CD4-positive, alpha-beta T cell treated with Interleukin-17A for 1 hour (primary cell): Measurements from ENCODE around the gene GNL1.
"Not testable (repeated sequence)": the region's sequence is repeated elsewhere in the genome, so short reads cannot be mapped to it uniquely, and the experiment has no call there.

Experiments
- DNase-seq: peaks from one replicate; pipeline ENCODE4 v3.0.0-alpha.2; 2020

Gene GNL1

GRCh38 chr6:30565772-30566171, 9.5 kb upstream of the GNL1 start:
- no peak for DNase-seq

DNA sequence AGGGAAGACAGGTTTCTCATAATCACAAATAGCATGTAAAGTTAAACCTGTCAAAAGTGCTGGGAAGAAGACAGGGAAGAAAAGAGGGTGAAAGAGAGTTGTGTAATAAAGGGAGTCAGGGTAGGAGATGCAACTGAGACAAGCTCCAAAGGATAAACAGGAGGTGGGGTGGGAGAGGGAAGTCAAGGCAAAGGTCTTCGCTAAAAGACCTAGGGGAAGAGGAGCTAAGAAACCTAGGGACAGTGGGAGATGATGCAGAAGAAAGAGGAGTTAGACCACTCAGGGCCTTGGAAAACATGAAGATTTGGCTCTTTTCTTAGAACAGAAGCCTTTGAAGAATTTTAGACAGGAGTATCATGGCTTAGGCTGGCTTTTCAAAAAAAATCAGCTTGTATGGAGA, 7.8 kb upstream of the GNL1 start:
- DNase-seq = no peak

DNA sequence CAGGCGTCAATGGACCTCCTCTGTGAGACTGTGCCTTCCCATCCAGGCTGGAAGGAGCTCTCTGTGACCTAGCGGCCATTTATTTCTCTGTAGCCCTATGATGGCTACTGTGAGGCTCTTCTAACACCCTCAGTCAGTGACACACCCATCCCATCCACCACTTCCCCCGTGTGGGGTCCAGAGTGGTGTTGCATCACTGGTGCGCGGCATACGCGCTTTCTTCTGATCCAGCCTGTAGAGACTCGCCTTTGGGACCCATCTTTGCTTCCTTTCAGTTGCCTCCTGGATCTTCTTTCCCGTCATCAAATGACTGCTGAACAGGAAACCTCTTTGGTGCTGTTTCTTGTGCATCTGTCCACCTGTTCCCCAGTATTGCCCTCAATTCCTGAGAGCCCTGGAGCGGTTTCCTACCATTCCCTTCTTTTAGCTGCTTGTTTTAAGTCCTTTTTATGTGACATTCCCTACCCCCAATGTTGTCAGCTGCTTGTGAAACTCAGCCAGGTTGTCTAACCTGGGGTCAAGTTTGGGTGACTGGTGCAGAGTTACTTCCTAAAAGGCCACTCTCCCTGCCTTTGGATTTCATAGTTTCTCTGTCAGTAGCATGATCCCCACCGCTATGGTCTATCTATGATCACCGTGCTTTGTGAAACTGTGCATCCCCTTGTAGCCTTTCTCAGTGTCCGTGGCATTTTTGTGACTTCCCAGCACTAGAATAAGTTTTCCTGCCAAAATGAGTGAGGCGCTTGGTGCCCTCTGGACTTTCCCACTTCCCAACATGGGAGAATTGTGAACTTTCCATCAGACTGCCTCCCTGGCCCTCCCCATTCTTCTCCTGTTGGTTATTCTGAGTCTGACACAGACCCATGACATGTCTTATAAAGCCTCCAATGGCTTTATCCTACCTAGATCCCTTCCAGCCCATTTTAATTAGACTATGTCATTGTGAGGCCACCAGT, 6.5 kb upstream of the GNL1 start:
- DNase-seq = no peak

- no peak for DNase-seq
Observed at GRCh38 chr6:30560930-30561329, 4.6 kb upstream of the GNL1 start.

DNA sequence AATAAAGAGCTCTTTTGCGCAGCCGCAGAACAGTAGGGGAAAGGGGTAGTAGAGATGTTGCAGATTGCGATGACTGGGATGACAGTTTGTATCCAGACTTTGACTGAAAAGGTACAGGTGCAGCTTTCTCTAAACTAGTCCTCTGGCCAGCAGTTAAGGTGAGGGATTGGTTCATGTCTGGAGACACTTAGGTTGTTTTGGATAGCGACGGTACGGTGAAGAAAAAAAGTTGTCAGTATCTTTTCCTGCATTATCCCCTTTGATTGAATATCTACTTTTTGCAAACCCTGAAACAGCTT, 1.3 kb upstream of the GNL1 start:
- peak; percentile 73 for DNase-seq

DNA sequence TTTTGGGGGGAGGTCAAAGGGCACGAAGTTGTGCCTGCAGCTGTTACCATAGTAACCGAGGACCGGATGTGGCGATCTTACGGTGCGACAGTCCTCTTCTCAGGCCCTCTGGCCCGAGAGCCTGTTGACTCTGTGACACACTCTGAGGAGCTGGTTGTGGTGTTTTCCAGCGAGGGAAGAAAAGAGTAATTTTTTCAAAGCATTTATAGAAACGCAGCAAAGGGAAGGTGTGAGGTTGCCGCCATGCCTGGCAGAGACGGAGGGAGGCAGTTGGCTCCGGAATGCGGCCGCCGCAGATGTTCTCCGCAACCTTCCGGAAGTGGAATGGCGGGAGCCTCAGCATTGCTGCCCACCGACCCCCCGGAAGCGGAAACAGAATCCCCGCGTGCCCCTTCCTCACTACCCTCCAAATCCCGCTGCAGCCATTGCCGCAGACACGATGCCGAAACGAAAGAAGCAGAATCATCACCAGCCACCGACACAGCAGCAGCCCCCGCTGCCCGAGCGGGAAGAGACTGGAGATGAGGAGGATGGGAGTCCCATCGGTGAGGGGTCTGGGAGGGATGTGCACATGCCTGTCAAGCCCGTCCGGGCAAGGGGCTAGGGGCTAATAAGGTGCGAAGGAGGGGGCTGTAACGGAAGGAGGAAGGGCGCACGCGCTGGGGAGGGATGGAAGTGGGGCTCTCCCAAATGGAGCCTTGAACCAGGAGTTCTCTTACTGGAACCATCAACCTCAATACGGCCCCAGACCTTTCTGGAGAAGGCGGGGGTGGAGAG, 805 bp upstream of the GNL1 start, which contains the start of gene PRR3:
Gene PRR3, plus strand, starts transcription at position 390 of the 777 bp plus-strand sequence. Its CDS starts 50 bp downstream, at position 440.
- peak; percentile 95 for DNase-seq

- DNase-seq = no peak
Observed at GRCh38 chr6:30555816-30556065, 548 bp downstream of the GNL1 start.

GRCh38 chr6:30554962-30555815, 1.1 kb downstream of the GNL1 start:
- DNase-seq = no peak

DNA sequence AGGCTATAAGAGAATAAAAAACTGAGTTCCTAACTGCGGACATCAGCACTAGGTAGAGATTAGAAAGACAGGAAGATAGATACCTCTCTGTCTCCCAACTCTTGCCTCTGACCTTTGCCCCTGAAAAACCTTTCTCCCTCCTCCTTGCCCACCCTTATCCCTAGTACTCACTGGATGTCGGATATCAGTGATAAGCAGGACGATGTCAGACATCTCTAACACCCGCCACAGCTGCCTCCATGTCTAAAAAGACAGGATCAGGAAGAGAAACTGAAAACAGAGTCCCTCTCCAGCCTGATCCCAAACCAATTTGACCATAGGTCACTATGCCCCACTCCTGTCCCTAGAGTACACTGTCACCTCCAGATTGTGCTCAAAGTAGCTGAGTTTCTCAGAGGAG, 1.9 kb downstream of the GNL1 start:
- DNase-seq = no peak

- no peak for DNase-seq
Observed at GRCh38 chr6:30548375-30548774, 7.9 kb downstream of the GNL1 start.

GRCh38 chr6:30547454-30547853, 8.8 kb downstream of the GNL1 start:
- DNase-seq = no peak

GRCh38 chr6:30544666-30545272, 11.5 kb downstream of the GNL1 start:
- peak; percentile 72 for DNase-seq

DNA sequence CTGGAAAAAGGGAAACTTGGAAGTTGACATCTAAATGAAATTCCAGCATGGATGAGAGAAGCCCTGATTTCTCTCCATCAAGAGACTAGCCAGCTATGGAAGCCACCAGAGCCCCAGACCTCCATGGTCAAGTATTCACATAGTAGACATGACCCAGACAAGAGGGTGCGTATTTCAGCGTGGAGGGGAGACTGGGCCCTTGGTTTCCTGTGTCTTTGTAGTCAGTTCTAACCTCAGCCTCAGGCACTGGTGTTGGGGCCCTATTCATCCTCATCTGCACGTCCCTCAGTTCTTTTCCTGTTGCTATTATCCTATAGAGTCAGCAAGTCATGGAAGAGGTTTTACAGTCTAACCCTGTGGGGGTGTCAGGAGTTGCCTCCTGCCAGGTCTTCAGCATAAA, 12.5 kb downstream of the GNL1 start:
- DNase-seq = peak; percentile 62

- DNase-seq = peak; percentile 30
Observed at GRCh38 chr6:30542915-30543314, 13.4 kb downstream of the GNL1 start.

DNA sequence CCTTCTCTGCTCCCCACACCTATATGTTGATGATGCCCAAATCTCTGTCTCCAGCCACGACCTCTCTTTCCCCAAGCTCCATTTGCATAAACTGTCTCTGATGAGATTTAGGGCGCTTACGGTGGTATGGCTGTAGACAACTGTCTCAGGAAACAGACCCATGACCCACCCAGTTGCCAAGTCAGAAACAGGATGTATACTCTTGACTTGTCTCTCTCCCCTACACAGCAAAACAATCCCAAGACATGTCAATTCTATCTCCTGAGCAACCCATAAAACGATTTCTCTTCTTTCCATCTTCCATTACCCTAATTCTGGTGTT, 13.9 kb downstream of the GNL1 start:
- peak; percentile 66 for DNase-seq

GRCh38 chr6:30541515-30542403, 14.5 kb downstream of the GNL1 start:
- peak; percentile 89 for DNase-seq

DNA sequence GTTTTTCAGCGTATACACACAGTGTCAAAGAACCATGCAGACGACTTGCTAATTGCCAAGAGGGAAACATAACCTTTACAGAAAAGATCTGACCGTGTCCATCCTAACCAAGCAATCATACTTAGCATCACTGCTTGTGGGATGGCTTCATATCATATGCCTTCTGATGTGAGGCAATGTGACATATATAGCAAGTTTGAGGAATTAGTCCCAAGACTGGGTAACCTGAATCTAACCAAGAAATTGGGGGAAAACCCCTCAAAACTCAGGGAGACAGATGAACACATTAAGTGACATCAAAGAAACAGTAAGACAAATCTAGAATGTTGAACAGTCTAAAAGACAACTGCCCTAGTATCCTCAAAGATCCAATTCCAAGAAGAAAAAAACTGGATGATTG, 18.4 kb downstream of the GNL1 start:
- DNase-seq = no peak

- peak; percentile 64 for DNase-seq
Observed at GRCh38 chr6:30533460-30534294, 22.6 kb downstream of the GNL1 start.

DNA sequence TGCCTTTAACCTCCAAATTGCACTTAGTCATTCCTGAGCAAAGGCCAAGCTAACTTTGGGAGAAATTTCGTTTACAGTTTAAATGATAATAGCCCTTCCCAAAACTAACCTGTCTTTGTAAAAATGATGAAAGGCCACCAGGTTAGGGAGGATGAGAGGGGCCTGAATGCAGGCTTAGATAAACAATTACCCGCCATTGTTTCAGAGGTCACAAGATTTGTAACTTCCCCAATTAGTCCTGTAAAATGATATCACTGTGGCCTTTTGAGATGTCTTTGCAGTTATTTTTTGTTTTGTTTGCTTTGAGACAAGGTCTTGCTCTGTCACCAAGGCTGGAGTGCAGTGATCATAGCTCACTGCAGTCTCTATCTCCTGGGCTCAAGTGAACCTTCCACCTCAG, 26.3 kb downstream of the GNL1 start:
- no peak for DNase-seq

- peak; percentile 32 for DNase-seq
Observed at GRCh38 chr6:30529349-30529875, 26.9 kb downstream of the GNL1 start.

DNA sequence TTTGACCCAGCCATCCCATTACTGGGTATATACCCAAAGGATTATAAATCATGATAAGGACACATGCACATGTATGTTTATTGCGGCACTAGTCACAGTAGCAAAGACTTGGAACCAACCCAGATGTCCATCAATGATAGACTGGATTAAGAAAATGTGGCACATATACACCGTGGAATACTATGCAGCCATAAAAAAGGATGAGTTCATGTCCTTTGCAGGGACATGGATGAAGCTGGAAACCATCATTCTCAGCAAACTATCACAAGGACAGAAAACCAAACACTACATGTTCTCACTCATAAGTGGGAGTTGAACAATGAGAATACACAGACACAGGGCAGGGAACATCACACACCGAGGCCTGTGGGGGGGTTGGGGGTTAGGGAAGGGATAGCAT, 29.8 kb downstream of the GNL1 start:
- DNase-seq = not testable (repeated sequence)
